HG02678 (cell line): Measurements from ENCODE around the gene STK4.
"Not testable (repeated sequence)": the region's sequence is repeated elsewhere in the genome, so short reads cannot be mapped to it uniquely, and the experiment has no call there.

Experiments
- ATAC-seq: cut with Tn5 transposase; IDR thresholded peaks from one replicate; pipeline ENCODE4 v1.9.1; 2021; ENCODE audit warnings: mild to moderate bottlenecking, moderate library complexity; ENCODE audit not compliant: unreplicated experiment

The STK4 gene

DNA sequence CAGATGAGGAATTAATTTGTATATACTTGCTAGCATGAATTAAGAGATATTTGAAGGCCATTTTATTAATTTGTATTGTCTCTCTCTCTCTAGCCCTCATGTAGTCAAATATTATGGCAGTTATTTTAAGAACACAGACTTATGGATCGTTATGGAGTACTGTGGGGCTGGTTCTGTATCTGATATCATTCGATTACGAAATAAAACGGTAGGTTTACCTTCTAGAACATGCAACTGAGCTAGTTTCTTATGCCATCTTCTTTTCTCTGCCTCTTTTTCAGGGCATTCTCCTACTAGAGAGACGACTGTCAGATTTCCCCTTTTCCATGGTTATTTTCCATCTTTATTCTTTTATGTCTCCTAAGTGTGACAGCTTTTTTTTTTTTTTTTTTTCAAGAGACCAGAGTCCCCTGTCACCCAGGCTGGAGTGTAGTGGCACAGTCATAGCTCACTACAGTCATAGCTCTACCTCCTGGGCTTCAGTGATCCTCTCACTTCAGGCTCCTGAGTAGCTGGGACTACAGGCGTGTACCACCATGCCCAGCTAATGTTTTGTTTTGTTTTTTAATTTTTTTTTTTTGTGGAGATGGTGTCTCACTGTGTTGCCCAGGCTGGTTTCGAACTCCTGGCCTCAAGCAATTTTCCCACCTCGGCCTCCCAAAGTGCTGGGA is 15.6 kb downstream of the STK4 start:
- no peak for ATAC-seq

GRCh38 chr20:44983093-44983674 is 16.9 kb downstream of the STK4 start:
- no peak for ATAC-seq

DNA sequence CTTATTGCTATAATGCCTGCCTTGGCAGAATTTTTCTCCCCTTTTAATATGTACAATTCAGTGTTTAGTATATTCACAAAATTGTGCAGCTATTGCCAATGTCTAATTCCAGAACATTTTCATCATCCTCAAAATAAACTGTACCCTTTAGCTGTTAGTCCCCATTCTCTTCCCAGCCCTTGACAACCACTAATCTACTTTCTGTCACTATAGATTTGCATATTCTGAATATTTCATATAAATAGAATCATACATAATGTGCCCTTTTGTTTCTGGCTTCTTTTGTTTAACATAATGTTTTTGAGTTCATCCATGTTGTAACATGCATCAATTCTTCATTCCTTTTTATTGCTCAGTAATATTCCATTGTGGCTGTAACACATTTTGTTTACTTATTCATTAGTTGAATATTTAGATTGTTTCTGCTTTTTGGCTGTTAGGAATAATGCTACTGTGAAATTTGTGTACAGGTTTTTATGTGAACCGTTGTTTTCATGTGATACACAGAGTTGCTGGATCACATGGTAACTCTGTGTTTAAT is 22.4 kb downstream of the STK4 start:
- no peak for ATAC-seq

GRCh38 chr20:44990425-44990824 is 24.1 kb downstream of the STK4 start:
- no peak for ATAC-seq

DNA sequence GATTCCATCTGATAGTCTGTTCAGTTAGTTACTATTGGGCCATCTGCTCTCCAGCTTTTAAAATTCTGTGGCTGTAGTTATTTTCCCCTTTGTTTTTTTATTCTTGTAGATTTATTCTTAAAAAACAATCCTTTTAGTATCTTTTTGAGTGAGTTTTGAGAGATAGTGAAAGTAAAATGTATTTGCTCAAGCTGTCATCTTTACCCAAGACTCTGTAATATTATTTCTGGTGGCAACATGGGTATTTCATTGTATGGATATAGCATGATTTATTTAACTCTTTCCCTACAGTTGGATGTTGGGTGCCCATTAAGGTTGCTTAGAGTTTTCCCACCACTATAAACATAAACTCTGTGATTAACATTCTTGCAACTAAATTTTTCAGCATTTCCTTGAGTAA is 24.6 kb downstream of the STK4 start:
- ATAC-seq: no peak

GRCh38 chr20:44993343-44993742 is 27.0 kb downstream of the STK4 start:
- ATAC-seq: no peak

- no peak for ATAC-seq
These were observed 30.9 kb downstream of the STK4 start for GRCh38 chr20:44997171-44997570.

- no peak for ATAC-seq
These were observed 31.4 kb downstream of the STK4 start for GRCh38 chr20:44997668-44998067.

GRCh38 chr20:45008521-45009049 is 42.3 kb downstream of the STK4 start:
- ATAC-seq: no peak

DNA sequence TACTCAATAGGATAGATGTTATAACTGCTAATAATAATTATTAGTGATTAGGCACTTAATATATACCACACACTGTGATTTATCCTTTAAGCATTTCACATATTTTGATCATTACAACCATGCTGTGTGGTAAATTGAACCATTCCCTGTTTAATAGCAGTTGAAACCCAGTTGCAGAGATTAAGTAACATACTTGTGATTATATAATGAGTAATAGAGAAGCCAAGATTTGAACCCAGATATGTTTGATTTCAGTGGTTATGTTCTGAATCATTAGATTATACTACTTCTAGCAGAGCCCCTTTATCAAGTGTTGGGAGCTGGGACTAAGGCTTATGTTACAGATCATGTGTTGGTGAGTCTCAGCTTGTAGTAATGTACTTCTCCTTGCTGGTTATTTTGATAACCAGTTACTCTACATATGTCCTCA is 44.1 kb downstream of the STK4 start:
- ATAC-seq: no peak

- ATAC-seq: no peak
These were observed 44.8 kb downstream of the STK4 start for GRCh38 chr20:45011108-45011526.

- no peak for ATAC-seq
These were observed 46.5 kb downstream of the STK4 start for GRCh38 chr20:45012682-45013302.

DNA sequence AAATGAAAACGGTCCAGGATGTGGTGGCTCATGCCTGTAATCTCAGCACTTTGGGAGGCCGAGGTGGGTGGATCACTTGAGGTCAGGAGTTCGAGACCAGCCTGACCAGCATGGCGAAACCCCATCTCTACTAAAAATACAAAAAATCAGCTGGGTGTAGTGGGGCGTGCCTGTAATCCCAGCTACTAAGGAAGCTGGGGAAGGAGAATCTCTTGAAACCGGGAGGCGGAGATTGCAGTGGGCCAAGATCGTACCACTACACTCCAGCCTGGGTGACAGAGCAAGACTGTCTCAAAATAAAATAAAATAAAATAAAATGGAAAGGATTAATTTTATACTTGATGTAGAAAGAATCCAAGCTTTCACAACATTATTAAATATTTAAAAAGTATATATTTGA is 47.8 kb downstream of the STK4 start:
- not testable (repeated sequence) for ATAC-seq

DNA sequence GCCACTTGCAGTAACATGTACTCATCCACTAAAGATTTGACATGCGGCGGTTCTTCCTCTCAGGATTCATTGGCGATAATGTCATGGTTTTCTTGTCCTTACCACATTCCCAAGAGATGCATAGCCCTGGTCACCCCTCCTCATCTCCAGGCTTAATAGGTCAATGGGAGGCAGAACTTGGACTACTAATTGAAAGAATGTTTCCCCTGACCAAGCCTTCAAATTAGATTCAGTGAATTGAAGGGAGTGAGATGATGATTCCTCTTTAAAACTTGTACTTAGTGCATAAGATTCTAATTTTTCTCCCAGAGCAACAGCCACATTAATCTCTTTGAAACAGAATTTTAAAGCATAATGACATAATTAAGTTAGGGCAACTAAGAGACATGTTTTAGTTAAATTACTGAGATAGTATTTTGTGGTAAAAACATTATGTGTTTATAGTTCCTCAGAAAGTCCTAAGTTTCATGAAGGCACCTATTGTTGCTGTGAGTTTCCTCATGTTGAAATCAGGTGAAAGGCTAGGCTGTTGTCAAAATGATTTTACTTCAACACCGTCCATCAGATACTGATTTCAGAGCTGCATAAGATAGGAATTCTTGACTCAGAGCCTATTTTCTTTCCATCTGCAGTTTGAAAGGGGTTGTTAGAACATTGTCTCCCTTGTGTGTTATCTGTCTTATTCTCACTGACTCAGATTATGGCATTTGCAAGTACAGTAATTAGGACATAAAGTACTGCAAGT is 48.5 kb downstream of the STK4 start:
- no peak for ATAC-seq

DNA sequence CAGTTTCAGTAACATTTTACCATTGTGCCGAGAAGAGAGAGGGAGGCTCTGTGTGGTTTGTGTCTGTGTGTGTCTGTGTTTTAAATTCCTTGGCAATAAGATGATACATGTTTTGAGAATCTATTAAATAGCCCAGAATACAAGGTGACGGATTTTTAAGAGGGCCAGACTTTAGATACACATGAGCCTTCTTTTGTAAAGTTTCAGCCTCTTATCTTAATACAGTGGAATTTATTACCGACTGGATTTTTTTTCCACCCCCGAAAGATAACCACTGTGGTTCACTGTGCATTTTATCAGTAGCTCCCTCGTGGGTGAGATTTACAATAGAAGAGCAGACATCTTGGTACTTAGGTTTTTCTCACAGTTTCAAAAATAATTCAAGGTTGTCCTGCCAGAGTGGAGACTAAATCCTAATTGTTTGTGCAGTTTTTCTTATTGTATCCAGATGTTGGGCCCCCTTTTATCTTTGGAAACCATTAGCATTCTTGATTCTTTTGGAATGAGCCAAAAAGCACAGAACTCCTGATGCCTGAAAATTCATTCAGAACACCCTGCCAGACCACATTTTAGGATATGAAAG is 49.9 kb downstream of the STK4 start:
- ATAC-seq: no peak

DNA sequence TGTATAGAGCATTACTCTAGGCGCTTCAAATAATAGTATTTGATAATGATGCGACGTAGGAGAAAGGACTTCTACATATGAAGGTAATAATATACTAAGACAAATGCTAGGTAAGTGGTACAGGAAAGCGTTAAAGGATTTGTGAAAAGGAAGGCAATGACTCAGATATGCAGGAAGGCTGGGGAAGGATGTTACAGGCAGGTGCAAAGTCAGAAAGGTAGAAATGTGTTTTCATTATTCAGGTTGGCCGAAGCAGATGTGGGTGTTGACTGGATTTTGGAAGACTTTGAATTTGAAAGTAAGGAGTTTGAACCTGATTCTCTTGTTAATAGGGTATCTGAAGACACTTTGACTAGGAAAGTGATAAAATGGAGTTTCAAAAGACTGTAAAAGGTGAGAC is 51.0 kb downstream of the STK4 start:
- ATAC-seq: no peak

- no peak for ATAC-seq
These were observed 51.5 kb downstream of the STK4 start for GRCh38 chr20:45017857-45018256.

- ATAC-seq: no peak
These were observed 52.9 kb downstream of the STK4 start for GRCh38 chr20:45019027-45019761.

GRCh38 chr20:45019762-45020123 is 53.4 kb downstream of the STK4 start:
- no peak for ATAC-seq

GRCh38 chr20:45020236-45020886 is 54.0 kb downstream of the STK4 start:
- ATAC-seq: no peak
